GM21390 (cell line): ENCODE data around the gene PRSS36.
"Not testable (repeated sequence)": the region's sequence is repeated elsewhere in the genome, so short reads cannot be mapped to it uniquely, and the experiment has no call there.

Experiments
- ATAC-seq: cut with Tn5 transposase; IDR thresholded peaks from one replicate; pipeline ENCODE4 v1.9.1; 2021; ENCODE audit not compliant: unreplicated experiment

The PRSS36 gene

DNA sequence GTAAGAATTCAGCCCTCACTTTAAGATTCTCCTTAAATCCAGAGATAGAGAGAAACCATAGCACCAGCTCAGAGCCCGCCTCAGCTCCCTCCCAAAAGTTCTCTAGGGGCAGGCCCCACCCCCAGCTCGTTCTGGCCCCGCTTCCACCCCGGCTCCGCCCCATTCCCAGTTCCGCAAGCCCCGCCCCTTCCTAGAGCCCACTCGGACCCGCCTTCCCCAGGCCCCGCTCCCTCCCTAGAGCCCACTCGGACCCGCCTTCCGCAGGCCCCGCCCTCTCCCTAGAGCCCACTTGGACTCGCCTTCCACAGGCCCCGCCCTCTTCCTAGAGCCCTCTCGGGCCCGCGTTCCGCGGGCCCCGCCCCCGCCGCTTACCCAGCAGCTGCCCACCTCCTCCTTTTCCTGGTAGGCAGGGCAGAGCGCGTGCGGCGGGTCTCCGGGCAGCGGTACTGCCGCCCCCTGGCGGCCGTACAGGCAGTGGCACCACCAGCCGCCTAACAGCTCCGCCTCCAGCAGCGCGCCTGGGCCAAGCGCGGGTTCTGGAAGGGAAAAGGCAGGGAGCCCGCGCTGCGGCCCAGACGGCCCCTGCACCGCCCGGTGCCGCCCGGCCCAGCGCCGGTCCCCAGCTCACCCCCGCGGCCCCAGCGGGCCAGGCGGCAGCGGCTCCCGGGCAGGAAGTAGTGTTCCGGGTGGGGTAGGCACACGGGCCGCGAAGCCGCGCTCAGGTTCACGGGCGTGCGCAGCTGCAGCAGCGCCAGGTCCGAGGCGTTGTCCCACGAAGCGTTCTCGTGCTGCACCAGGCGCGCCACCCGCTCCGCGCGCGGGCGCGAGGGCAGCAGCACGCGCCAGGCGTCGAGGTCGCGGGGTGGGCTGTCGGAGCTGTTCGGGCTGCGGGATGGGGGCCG lies 7.5 kb downstream of the PRSS36 start:
- ATAC-seq: peak; percentile 84

DNA sequence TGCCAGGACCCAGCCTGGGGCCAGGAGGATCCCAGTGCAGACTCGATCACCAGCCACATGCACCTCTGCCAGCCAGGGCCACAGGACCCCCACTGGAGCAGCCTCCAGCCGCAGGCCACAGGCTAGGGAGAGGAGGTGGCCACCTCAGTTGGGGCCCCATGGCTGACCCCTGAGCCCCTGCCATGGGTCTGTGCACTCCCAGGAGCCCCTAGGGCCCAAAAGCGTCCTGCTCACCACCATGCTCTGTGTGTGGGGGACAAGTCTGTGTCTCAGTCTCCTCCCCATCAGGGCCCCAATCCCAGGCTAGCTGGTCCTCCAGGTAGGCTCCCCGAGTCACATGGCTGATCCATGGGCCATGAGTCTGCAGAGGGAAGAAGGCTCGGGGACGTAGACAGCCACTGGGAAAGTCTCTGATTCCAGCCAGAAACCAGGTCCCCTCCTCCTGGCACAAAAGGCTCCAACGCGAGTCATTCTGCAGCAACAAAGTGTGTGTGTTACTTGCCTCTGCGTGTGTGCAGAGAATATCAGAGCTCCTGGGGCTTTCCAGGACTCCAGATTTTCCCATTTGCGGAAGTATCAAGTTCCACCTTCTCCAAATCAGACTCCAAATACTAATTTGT lies 8.3 kb downstream of the PRSS36 start:
- no peak for ATAC-seq

DNA sequence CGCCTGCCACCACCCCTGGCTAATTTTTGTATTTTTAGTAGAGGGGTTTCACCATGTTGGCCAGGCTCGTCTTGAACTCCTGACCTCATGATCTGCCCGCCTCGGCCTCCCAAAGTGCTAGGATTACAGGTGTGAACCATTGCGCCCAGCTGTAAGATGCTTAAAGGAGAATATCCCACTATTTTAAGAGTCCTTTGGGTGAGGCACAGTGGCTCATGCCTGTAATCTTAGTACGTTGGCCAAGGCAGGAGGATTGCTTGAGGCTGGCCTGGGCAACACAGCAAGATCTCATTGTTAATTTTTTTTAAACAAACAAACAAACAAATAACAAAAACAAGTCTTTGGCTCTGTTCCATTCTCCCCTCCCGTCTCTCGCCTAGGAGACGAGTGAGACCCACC lies 8.8 kb downstream of the PRSS36 start:
- ATAC-seq: not testable (repeated sequence)

DNA sequence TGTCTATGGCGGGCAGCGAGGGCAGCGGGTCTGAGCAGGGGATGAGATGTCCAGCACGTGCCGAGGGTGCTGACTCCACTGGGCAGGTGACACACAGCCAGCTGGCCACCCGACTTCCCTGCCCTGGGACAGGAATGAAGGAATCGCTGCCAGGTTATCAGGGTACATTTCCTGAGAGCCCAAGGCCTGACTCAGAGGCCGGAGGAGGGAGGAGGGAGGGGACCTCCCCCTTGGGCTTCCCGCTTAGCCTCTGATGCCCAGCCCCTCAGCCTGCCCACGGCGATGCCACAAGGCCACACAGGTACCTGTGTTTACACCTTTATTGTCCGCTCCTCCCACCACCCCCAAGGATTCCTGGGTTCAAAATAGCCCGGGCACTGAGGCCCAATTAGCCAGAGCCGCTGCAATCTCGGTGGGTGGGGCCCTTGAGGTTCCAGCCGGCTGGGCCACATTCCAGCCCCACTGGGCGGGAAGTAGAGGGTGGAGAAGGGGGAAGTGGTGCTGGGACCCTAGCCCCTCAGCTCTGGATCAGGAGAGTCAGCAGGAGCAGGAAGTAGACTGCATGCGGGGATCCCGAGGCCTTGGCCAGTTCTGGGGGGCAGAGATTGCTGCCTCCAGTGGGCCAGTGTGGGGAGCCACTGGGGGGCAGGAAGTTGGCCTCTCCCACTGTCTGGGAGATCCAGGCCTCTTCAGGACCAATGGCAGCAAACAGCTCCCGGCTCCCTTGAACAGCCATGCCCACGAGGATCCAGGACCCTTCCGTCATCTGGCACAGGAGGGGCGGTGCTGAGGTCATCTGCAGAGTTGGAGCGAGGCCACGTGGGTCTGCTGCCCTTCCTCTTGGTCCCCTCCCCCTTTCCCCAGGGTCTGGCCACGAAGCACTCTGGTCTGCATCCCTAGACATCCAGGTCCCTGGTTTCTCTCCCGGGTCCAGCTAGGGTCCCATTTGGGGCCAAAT lies 11.0 kb downstream of the PRSS36 start:
- ATAC-seq: no peak

DNA sequence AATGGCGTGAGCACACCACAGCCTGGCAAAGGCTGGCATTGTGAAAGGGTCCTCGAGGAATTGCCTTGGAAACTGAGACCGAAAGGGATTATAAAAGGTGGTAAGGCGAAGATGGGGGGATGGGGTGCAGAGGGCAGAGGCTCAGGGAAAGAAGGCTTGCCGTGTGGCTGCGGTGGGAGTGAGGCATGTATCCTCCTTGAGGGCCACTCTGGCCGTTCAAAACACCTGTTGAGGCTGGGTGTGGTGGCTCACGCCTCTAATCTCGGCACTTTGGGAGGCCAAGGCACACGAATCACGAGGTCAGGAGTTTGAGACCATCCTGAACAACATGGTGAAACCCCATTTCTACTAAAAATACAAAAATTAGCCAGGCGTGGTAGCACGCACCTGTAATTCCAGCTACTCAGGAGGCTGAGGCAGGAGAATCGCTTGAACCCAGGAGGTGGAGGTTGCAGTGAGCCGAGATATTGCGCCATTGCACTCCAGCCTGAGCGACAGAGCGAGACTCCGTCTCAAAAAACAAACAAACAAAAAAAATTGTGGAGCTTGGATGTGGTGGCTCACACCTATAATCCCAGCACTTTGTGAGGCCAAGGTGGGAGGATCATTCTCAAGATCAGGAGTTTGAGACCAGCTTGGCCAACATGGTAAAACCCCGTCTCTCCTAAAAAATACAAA lies 12.9 kb downstream of the PRSS36 start:
- ATAC-seq: not testable (repeated sequence)

DNA sequence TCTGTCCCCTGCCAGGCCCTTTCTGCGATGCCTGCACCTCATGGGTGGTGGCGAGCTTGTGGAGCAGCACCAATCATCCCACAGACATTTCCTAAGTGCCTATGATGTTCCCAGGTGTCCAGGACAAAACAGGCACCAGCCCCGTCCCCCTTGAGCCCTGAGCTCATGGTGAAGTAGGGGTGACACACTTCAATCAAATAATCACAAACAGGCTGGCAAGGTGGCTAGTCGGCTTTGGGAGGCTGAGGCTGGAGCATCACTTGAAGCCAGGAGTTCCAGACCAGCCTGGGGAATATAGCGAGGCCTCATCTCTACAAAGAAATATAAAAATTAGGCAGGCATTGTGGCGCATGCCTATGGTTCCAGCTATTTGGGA lies 13.6 kb downstream of the PRSS36 start:
- no peak for ATAC-seq

DNA sequence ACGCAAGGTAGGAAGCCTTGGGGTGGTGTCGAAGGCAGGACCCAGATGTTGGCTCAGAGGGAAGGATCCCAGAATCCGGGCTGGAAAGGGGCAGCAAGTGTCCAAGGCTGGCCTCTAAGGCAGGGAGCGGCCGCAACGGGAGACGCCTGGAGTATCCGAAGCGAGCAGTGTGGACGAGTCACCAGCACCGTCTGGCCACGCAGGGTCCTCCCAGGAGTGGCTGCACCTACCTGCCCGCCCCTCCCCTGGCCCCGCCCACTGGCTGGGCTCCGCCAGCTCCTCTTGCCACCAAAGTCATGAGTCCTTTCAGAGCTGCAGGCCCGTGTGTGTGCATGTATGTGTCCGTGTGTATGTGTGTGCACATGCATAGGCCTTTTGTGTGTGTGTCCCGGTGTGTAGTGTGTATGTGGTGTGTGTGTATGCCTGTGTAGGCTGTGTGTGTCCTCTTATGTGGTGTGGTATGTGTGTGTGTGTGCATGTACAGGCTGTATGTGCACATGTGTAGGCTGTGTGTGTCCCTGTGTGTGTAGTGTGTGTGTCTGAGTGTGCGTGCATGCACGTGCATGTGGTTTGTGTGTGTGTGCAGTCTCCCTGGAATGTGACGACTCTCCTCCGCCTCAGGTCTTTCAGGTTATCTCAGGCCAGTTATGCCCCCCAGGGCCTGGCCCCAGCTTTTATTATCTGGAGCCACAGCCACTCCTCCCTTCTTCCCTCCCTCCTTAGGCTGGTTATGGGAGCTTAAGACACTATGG lies 14.2 kb downstream of the PRSS36 start, which contains the start of gene PRSS8:
PRSS8 (minus strand) TSS at position 193 of the 752 bp plus-strand sequence. CDS start 229 bp downstream, outside the sequence.
- no peak for ATAC-seq

DNA sequence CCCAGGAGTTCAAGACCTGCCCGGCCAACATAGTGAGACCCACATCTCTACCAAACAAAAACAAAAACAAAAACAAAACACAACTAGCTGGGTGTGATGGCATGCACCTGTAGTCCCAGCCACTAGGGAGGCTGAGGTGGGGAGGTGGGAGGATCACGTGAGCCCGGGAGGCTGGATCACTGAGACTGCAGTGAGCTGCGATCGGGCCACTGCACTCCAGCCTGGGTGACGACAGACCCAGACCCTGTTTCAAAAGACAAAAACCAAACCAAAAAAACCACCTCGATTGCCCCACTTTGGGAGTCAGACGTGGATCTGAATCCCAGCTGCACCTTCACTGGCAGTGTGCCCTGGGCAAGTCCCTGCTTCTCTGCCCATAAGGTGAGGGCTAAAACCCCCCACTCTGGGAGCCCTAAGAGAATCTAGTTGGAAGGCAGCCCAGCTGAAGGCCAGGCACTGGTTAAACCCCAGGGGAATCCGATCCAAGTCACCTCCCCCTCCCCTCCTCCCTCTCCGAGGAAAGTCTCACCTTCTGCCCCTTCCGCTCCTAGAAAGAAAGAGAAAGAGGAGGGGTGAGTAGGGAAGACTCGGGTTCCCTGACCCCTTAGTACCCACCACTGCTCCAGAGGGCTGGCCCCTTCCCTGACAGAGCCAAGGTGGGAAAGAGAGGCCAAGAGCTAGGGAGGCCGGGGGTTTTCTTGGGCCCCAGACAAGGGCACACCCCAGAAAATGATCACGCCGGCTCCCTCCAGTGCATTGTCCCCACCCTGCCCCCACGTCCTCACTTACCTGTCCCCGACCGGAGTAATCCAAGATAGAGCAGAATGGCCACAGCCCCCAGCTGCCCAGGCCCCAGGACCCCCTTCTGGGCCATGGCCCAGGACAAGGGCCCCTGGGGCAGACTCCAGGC lies 15.0 kb downstream of the PRSS36 start:
- ATAC-seq: no peak

DNA sequence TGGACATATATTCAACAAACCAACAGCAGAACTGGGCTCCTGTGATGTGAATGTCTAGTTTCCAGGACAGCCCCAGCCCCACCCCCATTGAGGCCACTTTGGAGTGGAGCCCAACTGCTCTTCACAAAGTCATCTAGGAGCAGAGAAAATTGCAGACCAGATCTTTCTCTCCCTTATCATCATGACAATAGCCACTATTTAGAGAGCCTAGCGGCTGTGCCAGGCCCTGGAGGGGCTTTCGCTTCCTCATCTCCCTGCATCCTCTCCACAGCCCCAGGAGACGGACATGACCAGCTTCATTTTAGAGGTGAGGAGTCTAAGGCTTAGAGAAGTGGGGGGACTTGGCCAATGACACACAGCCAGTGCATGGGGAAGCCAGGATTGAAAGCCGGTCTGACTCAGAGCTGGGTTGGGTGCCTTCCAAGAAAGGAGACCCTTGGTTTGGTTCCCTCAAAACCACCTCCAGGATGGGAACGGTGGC lies 15.7 kb downstream of the PRSS36 start:
- no peak for ATAC-seq

DNA sequence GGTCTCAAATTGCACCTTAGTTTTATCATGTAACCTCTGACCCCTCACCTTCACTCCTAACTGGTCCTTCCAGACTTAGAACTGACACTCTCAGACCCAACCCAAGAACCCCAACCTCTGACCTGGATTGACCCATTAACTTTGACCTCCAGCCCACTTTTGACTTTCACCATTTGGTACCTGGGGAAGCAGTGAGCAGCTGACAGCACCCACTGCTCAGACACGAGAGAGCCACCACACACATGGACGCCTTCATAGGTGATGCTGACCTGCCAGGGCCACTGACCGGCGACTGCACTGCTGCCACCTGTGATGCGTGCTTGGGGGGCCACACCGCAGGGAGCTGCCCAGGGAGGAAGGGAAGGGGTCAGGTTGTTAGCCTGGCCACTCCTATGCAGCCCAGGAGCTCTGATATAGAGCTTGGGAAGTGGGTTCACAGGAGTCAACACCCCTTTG lies 16.8 kb downstream of the PRSS36 start:
- ATAC-seq: no peak

DNA sequence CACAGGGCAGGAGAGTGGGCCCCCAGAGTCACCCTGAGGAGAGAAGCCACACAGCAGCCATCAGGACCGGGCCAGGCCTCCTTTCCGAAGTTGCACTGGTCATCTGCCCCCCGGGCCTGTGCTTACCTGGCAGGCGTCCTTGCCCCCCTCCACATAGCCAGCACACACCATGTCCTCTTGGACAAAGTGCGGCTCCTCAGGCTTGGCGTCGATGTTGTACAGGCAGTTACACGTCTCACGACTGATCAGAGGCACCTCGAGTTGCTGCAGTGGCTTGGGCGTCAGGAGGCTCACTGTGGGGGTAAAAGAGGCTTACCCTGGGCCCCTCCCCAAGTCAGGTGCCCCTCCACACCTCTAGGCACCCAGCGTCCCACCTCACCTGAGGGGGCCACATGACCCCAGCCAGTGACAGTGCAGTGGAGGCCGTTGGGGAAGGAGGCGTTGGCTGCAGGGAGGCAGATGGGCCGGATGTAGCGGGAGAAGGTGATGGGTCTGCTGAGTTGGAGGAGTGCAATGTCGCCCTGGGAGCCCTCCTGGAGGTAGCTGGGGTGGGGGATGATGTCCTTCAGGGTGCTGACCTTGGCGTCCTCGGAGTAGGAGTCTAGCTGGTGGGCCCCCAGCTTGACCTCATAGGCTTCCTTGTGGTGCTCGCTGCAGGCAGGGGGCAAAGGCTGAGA lies 17.4 kb downstream of the PRSS36 start:
- ATAC-seq: no peak

DNA sequence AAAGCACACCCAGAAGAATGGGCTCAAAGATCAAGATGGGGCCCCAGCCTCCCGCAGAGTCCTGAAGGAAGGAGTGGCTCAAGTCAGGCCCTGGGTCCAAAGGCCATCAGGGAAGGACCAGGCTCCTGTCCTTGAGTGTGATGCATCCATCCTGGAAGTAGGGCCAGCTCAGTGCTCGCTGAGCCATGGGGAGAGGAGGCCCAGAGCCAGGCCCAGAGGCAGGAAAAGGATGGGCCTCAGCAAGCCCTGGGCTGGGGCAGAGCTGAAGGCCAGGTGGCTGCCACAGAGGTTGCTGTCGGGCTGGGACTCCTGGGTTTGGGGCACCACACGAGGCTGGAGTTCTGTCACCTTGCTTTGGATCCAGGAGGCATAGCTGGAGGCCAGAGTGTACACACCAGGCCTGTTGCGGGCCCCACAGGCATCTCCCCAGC lies 18.0 kb downstream of the PRSS36 start:
- no peak for ATAC-seq

DNA sequence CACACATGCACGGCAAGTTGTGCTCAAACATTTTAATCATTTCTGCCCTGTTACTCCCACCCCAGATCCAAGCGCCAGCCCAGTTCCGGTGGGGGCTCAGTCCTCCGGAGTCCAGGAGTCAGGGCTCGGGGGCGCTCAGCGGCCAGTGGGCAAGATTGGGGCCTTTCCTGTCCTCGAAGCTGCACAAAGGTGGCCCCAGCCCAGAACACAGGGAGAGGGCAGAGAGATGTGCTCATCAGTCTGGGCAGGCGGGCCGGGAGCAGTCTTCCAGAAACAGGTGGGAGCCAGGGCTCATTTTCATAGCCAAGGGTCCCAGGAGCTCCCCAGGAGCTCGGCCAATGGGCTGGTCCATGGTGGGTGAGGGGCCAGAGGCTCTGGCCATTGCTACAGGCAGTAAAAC lies 18.4 kb downstream of the PRSS36 start:
- no peak for ATAC-seq

DNA sequence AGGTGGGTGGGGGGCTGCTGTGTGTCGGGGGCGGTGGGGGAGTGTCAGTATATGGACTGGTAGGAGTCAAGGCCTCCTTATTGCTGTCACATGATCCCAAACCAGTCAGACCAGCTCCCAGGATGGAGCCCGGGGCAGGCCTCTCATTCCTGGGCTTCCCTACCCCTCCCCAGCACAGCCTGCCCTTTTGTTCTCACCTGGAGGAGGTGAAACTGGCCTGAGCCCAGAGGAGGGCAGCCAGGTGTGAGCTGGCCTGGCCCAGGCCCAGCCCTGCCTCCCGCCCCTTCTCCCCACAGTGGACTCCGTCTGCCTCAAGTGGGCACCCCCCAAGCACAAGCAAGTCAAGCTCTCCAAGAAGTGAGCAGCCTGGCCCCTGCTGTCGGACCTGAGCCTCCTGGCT lies 19.0 kb downstream of the PRSS36 start:
- ATAC-seq: no peak

DNA sequence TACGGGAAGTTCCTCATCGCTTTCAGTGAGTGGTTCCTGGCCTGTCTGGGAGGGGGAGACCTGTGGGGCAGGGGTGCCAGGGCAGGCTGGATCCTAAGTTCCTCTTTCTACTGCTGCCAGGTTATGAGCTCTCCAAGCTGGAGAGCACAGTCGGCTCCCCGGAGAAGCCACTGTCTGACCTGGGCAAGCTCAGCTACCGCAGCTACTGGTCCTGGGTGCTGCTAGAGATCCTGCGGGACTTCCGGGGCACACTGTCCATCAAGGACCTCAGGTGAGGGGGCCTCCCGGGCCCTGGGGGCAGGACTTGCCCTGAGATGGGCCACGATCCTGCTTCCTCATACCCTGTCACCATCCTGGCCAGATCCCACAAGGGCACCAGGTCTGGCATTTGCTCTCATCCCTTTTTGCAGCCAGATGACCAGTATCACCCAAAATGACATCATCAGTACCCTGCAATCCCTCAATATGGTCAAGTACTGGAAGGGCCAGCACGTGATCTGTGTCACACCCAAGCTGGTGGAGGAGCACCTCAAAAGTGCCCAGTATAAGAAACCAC lies 19.5 kb downstream of the PRSS36 start:
- ATAC-seq: no peak

DNA sequence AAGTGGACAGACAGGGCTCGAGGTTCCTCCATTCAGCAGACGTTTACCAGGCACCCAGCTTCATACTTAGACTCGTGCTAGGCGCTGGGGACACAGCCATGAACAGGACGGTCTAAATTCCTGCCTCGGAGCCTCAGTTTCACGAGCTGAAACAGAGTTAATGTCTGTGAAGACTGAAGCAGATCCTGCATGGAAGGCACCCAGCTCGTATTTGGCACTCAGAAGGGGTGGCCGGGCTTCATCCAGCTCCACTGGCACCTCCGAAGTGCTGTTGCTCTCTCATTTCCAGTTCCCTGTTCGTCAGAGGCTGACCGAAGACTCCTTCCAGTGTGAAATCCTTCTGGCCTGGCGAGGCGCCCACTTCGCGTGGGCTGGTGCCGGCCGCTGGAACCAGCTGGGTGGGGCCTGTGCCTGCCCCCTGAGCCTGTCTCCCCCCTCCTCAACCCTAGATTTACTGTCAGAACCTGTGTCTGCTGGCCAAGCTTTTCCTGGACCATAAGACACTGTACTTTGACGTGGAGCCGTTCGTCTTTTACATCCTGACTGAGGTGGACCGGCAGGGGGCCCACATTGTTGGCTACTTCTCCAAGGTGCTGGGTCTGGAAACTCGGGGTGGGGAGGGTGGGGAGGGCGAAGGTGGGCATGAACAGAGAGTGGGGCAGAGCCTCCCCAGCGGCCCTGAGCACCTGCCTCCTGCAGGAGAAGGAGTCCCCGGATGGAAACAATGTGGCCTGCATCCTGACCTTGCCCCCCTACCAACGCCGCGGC lies 20.1 kb downstream of the PRSS36 start:
- no peak for ATAC-seq
